Measurements from ENCODE around the gene FBN2.

GRCh38 chr5:128340648-128341047 lies 197.4 kb downstream of the FBN2 start:
- no peak for TF ChIP-seq POLR2A (IDR thresholded peaks at IDR 0.05)
- TF ChIP-seq, protein P1, sequence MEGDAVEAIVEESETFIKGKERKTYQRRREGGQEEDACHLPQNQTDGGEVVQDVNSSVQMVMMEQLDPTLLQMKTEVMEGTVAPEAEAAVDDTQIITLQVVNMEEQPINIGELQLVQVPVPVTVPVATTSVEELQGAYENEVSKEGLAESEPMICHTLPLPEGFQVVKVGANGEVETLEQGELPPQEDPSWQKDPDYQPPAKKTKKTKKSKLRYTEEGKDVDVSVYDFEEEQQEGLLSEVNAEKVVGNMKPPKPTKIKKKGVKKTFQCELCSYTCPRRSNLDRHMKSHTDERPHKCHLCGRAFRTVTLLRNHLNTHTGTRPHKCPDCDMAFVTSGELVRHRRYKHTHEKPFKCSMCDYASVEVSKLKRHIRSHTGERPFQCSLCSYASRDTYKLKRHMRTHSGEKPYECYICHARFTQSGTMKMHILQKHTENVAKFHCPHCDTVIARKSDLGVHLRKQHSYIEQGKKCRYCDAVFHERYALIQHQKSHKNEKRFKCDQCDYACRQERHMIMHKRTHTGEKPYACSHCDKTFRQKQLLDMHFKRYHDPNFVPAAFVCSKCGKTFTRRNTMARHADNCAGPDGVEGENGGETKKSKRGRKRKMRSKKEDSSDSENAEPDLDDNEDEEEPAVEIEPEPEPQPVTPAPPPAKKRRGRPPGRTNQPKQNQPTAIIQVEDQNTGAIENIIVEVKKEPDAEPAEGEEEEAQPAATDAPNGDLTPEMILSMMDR (IDR thresholded peaks at IDR 0.05) = no peak
